PC-3 (cell line): ENCODE results near the gene HPX. TPM values are rescaled to one million over a fixed set of nuclear protein-coding genes. Genes with fewer than 3 reads are reported as not detected.

Experiments used
- ATAC-seq: fragments of 200-7000 bp; cut with Tn5 transposase; 2 replicates; pipeline ENCODE4 v1.9.1; 2020; ENCODE audit warnings: mild to moderate bottlenecking, moderate library complexity
- Bru-seq: library from RNA; stranded (reverse); fragments of 400-500 nt; gene quantifications from one replicate; lab custom pipeline; 2021; lab: Mats Ljungman, UMichigan
- BruChase-seq, 2 experiments: library from RNA; stranded (reverse); fragments of 400-500 nt; gene quantifications; one replicate each; lab custom pipeline; 2021; lab: Mats Ljungman, UMichigan
- BruUV-seq: library from RNA; stranded (reverse); fragments of 400-500 nt; replicated peaks from 2 replicates; lab custom pipeline; 2021; lab: Mats Ljungman, UMichigan
- CTCF ChIA-PET: fragments of 300-600 bp; sonication (Branson Sonifier 250); formaldehyde crosslinking; loops from one replicate; lab custom pipeline; 2022; ENCODE audit warnings: antibody characterized with exemption; lab: Charles Lee
- POLR2A ChIA-PET: fragments of 300-600 bp; sonication (Branson Sonifier 250); formaldehyde crosslinking; loops from one replicate; lab custom pipeline; 2022; ENCODE audit warnings: antibody characterized with exemption; ENCODE audit not compliant: unreplicated experiment; lab: Charles Lee
- DNase-seq: peaks from one replicate; pipeline ENCODE4 v3.0.0-alpha.2; 2015
- H2AFZ ChIP-seq: fragments of 300-600 bp; sonication (generic); 2 replicates; pipeline ENCODE4 v1.6.0; 2016; ENCODE audit warnings: antibody characterized with exemption, low read length
- H3F3A ChIP-seq: fragments of 300-600 bp; sonication (generic); one replicate; pipeline ENCODE4 v1.6.0; 2017; ENCODE audit warnings: antibody characterized with exemption, low read length, control low read depth, mild to moderate bottlenecking; ENCODE audit not compliant: unreplicated experiment
- H3K27ac ChIP-seq: fragments of 300-600 bp; sonication (generic); 2 replicates; pipeline ENCODE4 v1.5.1; 2016; ENCODE audit warnings: mild to moderate bottlenecking, low read length
- H3K27me3 ChIP-seq: fragments of 300-600 bp; sonication (generic); 2 replicates; pipeline ENCODE4 v1.6.1; 2016; ENCODE audit warnings: low read length, mixed read lengths
- H3K36me3 ChIP-seq: fragments of 300-600 bp; sonication (generic); 2 replicates; pipeline ENCODE4 v1.6.1; 2016; ENCODE audit warnings: low read depth, mixed run types, low read length, mixed read lengths
- H3K4me1 ChIP-seq: fragments of 300-600 bp; sonication (generic); 2 replicates; pipeline ENCODE4 v1.5.1; 2016; ENCODE audit warnings: low read length; ENCODE audit not compliant: insufficient read depth
- H3K4me2 ChIP-seq: fragments of 300-600 bp; sonication (generic); 2 replicates; pipeline ENCODE4 v1.6.0; 2016; ENCODE audit warnings: low read length
- H3K4me3 ChIP-seq: fragments of 300-600 bp; sonication (generic); 2 replicates; pipeline ENCODE4 v1.5.1; 2016; ENCODE audit warnings: mild to moderate bottlenecking, low read length, mixed read lengths
- H3K79me2 ChIP-seq: fragments of 300-600 bp; sonication (generic); 2 replicates; pipeline ENCODE4 v1.6.1; 2017; ENCODE audit warnings: low read length, mixed read lengths
- H3K9ac ChIP-seq: fragments of 300-600 bp; sonication (generic); 2 replicates; pipeline ENCODE4 v1.6.0; 2016; ENCODE audit warnings: mild to moderate bottlenecking, low read length
- H3K9me2 ChIP-seq: fragments of 300-600 bp; sonication (generic); replicated peaks from 2 replicates; pipeline ENCODE4 v1.6.1; 2016; ENCODE audit warnings: mixed run types, low read length, mixed read lengths
- H3K9me3 ChIP-seq: fragments of 300-600 bp; sonication (generic); 2 replicates; pipeline ENCODE4 v1.6.1; 2016; ENCODE audit warnings: low read length, mixed read lengths
- H4K20me1 ChIP-seq: fragments of 300-600 bp; sonication (generic); 2 replicates; pipeline ENCODE4 v1.6.1; 2016; ENCODE audit warnings: low read length, mixed read lengths
- EZH2 ChIP-seq: fragments of 300-600 bp; sonication (generic); IDR thresholded peaks from one replicate; pipeline ENCODE4 v1.6.1; 2017; ENCODE audit warnings: antibody characterized with exemption, mild to moderate bottlenecking, low read length; ENCODE audit not compliant: unreplicated experiment
- EZH2phosphoT487 ChIP-seq: fragments of 300-600 bp; sonication (generic); IDR thresholded peaks from 2 replicates; pipeline ENCODE4 v1.6.1; 2018; ENCODE audit warnings: mild to moderate bottlenecking, antibody characterized with exemption, low read length, borderline replicate concordance
- intact Hi-C: fragments of 100-400 bp; cut with micrococcal nuclease; formaldehyde crosslinking; loops from 2 replicates; pipeline ENCODE4 v1.9.0; 2023
- long read RNA-seq: library from polyadenylated mRNA; unstranded; transcript quantifications from one replicate; pipeline ENCODE4 v2.0.0, GENCODE V29; 2021; ENCODE audit not compliant: unreplicated experiment
- total RNA-seq: library from RNA; depleted of rRNA; stranded (reverse); fragments of >200 nt; gene quantifications from 2 replicates; pipeline ENCODE4 v1.2.3, GENCODE V29; 2014; rRNA removed
- TF ChIP-seq, protein P1 (sequence below): fragments of 300-600 bp; sonication (generic); conservative IDR thresholded peaks from 2 replicates; pipeline ENCODE4 v1.5.1; 2017; ENCODE audit warnings: antibody characterized with exemption, low read depth, mild to moderate bottlenecking, low read length

Gene HPX, protein sequence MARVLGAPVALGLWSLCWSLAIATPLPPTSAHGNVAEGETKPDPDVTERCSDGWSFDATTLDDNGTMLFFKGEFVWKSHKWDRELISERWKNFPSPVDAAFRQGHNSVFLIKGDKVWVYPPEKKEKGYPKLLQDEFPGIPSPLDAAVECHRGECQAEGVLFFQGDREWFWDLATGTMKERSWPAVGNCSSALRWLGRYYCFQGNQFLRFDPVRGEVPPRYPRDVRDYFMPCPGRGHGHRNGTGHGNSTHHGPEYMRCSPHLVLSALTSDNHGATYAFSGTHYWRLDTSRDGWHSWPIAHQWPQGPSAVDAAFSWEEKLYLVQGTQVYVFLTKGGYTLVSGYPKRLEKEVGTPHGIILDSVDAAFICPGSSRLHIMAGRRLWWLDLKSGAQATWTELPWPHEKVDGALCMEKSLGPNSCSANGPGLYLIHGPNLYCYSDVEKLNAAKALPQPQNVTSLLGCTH
- total RNA-seq (1.6 TPM in 1 of 2 replicates, not detected in the other), Bru-seq, nascent RNA (percentile 33 among the genes with signal in this experiment), BruChase-seq, experiment 1, labeled RNA remaining after a 6-hour chase (percentile 57 among the genes with signal in this experiment), BruChase-seq, experiment 2, labeled RNA remaining after a 2-hour chase (percentile 51 among the genes with signal in this experiment)
- long read RNA-seq = 0 reads

DNA sequence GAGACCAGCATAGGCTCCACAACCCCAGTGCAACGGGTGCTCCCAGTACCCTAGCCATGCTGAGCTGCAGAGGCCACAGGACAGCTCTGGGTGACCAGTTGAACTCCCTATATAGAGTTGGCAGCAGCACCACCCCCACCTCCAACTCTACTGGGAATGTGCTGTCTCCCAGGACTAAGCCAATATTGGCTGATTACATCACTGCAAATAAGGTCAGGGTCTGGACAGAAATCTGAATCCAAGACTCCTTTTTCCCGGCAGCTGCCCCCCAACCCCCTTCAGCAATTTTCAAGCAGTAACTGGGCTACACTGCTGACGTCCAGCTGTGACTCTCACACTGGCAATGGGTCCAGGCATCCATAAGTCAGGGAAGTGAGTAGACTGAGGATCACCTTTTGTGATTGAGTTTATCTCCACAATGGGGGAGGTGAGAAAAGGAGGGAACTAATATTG, at the start of gene HPX:
HPX (minus strand) TSS at position 82 of the 453 bp plus-strand sequence; CDS start at position 58, 24 bp downstream.
- no peak for ATAC-seq
- Histone ChIP-seq H3K79me2 (no peaks in the 10 kb centered on the region), H3F3A (no peaks in the 10 kb centered on the region), H3K9ac (no peak within 1 kb of the TSS), H3K4me3 (no peak within 1 kb of the TSS), H4K20me1 (no peaks in the 10 kb centered on the region), H3K9me3 (no peaks in the 10 kb centered on the region), H3K27me3 (no peaks in the 10 kb centered on the region), H3K4me1 (no peaks in the 10 kb centered on the region), H3K9me2 (no peaks in the 10 kb centered on the region), H3K4me2 (no peak within 1 kb of the TSS), H3K36me3 (no peaks in the 10 kb centered on the region), H2AFZ (no peak within 1 kb of the TSS), H3K27ac (no peak within 1 kb of the TSS)
- ChIA-PET CTCF (interaction anchor here (0.5 to 0.8 kb wide), 2 partner anchors 14 to 62 kb away, joined by 4 read pairs; no protein-coding TSS in a partner anchor), POLR2A (no interaction called here)
- TF ChIP-seq EZH2 = no peak
- TF ChIP-seq EZH2phosphoT487 = no peak
- TF ChIP-seq, protein P1, sequence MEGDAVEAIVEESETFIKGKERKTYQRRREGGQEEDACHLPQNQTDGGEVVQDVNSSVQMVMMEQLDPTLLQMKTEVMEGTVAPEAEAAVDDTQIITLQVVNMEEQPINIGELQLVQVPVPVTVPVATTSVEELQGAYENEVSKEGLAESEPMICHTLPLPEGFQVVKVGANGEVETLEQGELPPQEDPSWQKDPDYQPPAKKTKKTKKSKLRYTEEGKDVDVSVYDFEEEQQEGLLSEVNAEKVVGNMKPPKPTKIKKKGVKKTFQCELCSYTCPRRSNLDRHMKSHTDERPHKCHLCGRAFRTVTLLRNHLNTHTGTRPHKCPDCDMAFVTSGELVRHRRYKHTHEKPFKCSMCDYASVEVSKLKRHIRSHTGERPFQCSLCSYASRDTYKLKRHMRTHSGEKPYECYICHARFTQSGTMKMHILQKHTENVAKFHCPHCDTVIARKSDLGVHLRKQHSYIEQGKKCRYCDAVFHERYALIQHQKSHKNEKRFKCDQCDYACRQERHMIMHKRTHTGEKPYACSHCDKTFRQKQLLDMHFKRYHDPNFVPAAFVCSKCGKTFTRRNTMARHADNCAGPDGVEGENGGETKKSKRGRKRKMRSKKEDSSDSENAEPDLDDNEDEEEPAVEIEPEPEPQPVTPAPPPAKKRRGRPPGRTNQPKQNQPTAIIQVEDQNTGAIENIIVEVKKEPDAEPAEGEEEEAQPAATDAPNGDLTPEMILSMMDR = no peak
- BruUV-seq = no TSS peak
- no peak for DNase-seq
- intact Hi-C loops = no loop called here

DNA sequence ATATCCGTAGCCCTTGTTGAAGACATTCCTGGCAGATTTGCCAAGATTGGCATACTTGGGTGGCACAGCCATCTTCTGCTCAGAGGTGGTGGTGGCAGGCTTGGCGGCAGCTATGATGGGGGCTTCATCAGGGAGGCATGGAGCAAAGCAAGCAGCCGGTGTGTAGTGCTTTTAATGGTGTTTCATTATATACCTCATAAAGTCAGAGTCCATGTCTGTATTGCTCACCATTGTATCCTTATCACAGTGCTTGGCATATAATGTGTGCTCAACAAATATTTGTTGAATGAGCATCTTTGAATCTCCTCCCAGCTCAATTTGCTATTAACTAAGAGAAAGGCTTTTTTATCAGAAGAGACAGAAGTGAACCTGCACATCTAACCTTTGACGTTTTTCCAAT, 48.5 kb upstream of the HPX start:
- H3K36me3 ChIP-seq = peaks cover 16% of the 10 kb centered on the region
- H3K9me2 ChIP-seq = no peaks in the 10 kb centered on the region
- H3K4me1 ChIP-seq = no peaks in the 10 kb centered on the region
- POLR2A ChIA-PET = no interaction called here
- TF ChIP-seq, protein P1 = no peak
- no peak for TF ChIP-seq EZH2phosphoT487
- no peak for TF ChIP-seq EZH2
- H3K4me3 ChIP-seq = no peak overlapping the region
- intact Hi-C loops = loop anchor here (2.0 kb wide), 1 partner anchor 13 kb away; no protein-coding TSS in a partner anchor
- H2AFZ ChIP-seq = no peak overlapping the region
- CTCF ChIA-PET = interaction anchor here (0.7 kb wide), 1 partner anchor 40 kb away, joined by 3 read pairs; no protein-coding TSS in a partner anchor
- no peak overlapping the region for H3K4me2 ChIP-seq
- H3K9ac ChIP-seq = no peak overlapping the region
- peaks cover 6% of the 10 kb centered on the region; the same call in 1 of the 2 replicates for H3K79me2 ChIP-seq
- no TSS peak for BruUV-seq
- no peaks in the 10 kb centered on the region for H4K20me1 ChIP-seq
- no peaks in the 10 kb centered on the region for H3F3A ChIP-seq
- H3K27me3 ChIP-seq = no peaks in the 10 kb centered on the region
- no peak overlapping the region for H3K27ac ChIP-seq
- H3K9me3 ChIP-seq = no peaks in the 10 kb centered on the region
- ATAC-seq (peak; percentile 91), DNase-seq (no peak)
